ENCODE measurements around the gene DOK3. TPM values are rescaled to one million over a fixed set of nuclear protein-coding genes. Genes with fewer than 3 reads are reported as not detected.

Gene DOK3
- total and polyA plus RNA-seq, 2 of the 13 experiments (the other 11 are each of a cell fraction or from before 2014, with no cell fraction given): 1.4 to 1.5 TPM

DNA sequence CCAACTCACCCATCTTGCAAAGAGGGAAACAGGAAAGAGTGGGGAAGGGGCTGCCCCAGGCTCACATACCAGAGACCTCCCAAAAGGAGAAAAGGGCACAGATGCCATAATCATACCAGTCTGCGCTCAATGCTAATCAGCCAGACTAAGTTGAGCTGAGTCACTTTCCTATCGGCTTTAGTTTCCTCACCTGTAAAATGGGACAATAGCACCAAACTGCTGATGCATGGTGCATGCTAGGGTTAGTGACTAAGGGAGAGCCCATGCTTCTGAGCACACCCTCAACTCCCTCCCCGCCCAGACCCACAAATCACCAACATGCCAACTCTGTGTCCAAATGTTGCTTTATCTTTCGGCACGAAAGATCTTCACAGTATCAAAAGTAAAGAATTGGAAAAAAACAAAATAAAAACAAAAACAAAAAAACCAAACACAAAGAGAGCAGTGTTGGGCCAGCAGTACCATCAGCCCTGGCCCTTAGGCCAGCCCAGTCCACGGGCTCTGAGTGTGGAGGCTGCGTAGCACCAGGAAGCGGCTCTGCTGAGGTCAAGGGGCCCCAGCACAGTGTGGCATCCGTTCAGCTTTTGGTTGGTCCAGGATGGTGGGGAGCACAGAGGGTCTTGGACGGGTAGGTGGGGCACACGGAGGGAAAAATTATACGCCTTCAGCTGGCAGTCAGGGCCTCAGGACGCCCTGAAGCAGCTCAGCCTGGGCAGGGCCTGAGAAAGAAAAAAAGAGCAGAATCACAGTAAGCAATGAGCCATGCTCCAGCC, 10.0 kb upstream of the DOK3 start:
- TF ChIP-seq, protein P1, sequence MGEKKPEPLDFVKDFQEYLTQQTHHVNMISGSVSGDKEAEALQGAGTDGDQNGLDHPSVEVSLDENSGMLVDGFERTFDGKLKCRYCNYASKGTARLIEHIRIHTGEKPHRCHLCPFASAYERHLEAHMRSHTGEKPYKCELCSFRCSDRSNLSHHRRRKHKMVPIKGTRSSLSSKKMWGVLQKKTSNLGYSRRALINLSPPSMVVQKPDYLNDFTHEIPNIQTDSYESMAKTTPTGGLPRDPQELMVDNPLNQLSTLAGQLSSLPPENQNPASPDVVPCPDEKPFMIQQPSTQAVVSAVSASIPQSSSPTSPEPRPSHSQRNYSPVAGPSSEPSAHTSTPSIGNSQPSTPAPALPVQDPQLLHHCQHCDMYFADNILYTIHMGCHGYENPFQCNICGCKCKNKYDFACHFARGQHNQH (CRISPR knock-in tag; IDR thresholded peaks at IDR 0.05): no peak
- TF ChIP-seq BORCS8-MEF2B (CRISPR knock-in tag; IDR thresholded peaks at IDR 0.05) (no peak), SAFB2 (CRISPR knock-in tag; IDR thresholded peaks at IDR 0.05; ENCODE audit: borderline replicate concordance, low read depth) (no peak), ZNF629 (CRISPR knock-in tag; conservative IDR thresholded peaks at IDR 0.05) (peak; percentile 73), IRX3 (CRISPR knock-in tag; IDR thresholded peaks at IDR 0.05; ENCODE audit: borderline replicate concordance, low read depth) (no peak), FOSL2 (CRISPR knock-in tag; IDR thresholded peaks at IDR 0.05) (no peak), ZNF530 (CRISPR knock-in tag; IDR thresholded peaks at IDR 0.05; ENCODE audit: low read depth) (no peak), ZNF138 (CRISPR knock-in tag; IDR thresholded peaks at IDR 0.05; ENCODE audit: low read depth) (no peak), ZNF570 (CRISPR knock-in tag; IDR thresholded peaks at IDR 0.05; ENCODE audit: borderline replicate concordance) (no peak), ZNF790 (CRISPR knock-in tag; IDR thresholded peaks at IDR 0.05; ENCODE audit: borderline replicate concordance) (no peak), PAF1 (CRISPR knock-in tag; IDR thresholded peaks at IDR 0.05) (0 out of 2 replicates have a peak, but pooled peaks have one; percentile 44), ZNF773 (CRISPR knock-in tag; IDR thresholded peaks at IDR 0.05; ENCODE audit: borderline replicate concordance) (no peak), RBM22 (optimal IDR thresholded peaks at IDR 0.05; ENCODE audit: low read length) (peak; percentile 48)
- TF ChIP-seq, protein P2, sequence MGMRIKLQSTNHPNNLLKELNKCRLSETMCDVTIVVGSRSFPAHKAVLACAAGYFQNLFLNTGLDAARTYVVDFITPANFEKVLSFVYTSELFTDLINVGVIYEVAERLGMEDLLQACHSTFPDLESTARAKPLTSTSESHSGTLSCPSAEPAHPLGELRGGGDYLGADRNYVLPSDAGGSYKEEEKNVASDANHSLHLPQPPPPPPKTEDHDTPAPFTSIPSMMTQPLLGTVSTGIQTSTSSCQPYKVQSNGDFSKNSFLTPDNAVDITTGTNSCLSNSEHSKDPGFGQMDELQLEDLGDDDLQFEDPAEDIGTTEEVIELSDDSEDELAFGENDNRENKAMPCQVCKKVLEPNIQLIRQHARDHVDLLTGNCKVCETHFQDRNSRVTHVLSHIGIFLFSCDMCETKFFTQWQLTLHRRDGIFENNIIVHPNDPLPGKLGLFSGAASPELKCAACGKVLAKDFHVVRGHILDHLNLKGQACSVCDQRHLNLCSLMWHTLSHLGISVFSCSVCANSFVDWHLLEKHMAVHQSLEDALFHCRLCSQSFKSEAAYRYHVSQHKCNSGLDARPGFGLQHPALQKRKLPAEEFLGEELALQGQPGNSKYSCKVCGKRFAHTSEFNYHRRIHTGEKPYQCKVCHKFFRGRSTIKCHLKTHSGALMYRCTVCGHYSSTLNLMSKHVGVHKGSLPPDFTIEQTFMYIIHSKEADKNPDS (CRISPR knock-in tag; IDR thresholded peaks at IDR 0.05): no peak
- TF ChIP-seq, protein P3, sequence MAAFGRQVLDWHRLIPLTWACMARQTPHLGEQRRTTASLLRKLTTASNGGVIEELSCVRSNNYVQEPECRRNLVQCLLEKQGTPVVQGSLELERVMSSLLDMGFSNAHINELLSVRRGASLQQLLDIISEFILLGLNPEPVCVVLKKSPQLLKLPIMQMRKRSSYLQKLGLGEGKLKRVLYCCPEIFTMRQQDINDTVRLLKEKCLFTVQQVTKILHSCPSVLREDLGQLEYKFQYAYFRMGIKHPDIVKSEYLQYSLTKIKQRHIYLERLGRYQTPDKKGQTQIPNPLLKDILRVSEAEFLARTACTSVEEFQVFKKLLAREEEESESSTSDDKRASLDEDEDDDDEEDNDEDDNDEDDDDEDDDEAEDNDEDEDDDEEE (CRISPR knock-in tag; IDR thresholded peaks at IDR 0.05): no peak
- TF ChIP-seq, protein P4, sequence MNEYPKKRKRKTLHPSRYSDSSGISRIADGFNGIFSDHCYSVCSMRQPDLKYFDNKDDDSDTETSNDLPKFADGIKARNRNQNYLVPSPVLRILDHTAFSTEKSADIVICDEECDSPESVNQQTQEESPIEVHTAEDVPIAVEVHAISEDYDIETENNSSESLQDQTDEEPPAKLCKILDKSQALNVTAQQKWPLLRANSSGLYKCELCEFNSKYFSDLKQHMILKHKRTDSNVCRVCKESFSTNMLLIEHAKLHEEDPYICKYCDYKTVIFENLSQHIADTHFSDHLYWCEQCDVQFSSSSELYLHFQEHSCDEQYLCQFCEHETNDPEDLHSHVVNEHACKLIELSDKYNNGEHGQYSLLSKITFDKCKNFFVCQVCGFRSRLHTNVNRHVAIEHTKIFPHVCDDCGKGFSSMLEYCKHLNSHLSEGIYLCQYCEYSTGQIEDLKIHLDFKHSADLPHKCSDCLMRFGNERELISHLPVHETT (CRISPR knock-in tag; conservative IDR thresholded peaks at IDR 0.05): no peak
- TF ChIP-seq, protein P5, sequence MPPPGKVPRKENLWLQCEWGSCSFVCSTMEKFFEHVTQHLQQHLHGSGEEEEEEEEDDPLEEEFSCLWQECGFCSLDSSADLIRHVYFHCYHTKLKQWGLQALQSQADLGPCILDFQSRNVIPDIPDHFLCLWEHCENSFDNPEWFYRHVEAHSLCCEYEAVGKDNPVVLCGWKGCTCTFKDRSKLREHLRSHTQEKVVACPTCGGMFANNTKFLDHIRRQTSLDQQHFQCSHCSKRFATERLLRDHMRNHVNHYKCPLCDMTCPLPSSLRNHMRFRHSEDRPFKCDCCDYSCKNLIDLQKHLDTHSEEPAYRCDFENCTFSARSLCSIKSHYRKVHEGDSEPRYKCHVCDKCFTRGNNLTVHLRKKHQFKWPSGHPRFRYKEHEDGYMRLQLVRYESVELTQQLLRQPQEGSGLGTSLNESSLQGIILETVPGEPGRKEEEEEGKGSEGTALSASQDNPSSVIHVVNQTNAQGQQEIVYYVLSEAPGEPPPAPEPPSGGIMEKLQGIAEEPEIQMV (CRISPR knock-in tag; IDR thresholded peaks at IDR 0.05; ENCODE audit: low read depth): no peak
- Histone ChIP-seq H3K9ac (ENCODE audit: insufficient read depth, low read depth, low read length) (no peak overlapping the region), H2AFZ (ENCODE audit: low read length) (no peak overlapping the region), H3K9me3 (ENCODE audit: low read length) (no peaks in the 10 kb centered on the region), H3K27ac (ENCODE audit: extremely low read length, insufficient read depth, low read length) (no peak overlapping the region), H3K27me3 (ENCODE audit: control insufficient read depth in 1 of 2, insufficient read depth in 2 of 2, low read length in 2 of 2) (no peaks in the 10 kb centered on the region; a peak in 1 of 5 replicates), H3K79me2 (ENCODE audit: insufficient read depth, low read length) (peaks cover 15% of the 10 kb centered on the region), H4K20me1 (ENCODE audit: insufficient read depth, low read length) (no peaks in the 10 kb centered on the region; the same call in 1 of the 2 replicates), H3K4me3 (replicated peaks in 1 of 3; ENCODE audit: insufficient read depth in 1 of 3, low read depth in 2 of 3, low read length in 3 of 3) (no peak overlapping the region), H3K4me1 (ENCODE audit: insufficient read depth, low read length) (peaks cover 23% of the 10 kb centered on the region), H3K4me2 (ENCODE audit: low read depth, low read length) (no peak overlapping the region), H3K36me3 (replicated peaks in 1 of 2; ENCODE audit: control insufficient read depth in 1 of 2, insufficient read depth in 2 of 2, low read length in 2 of 2) (peaks cover 21 to 53% of the 10 kb centered on the region in 2 experiments)
- FAIRE-seq: no peak
- POLR2A ChIA-PET: no interaction called here
- in situ Hi-C loops (cut with HindIII; ENCODE audit: extremely low pct_ligation_motif_present, low pct_unique_long_range_greater_than_20kb) (no loop called here), intact Hi-C loops (cut with micrococcal nuclease; ENCODE audit: unreplicated experiment) (loop anchor here (5.0 kb wide), 1 partner anchor 33 kb away; the partner anchor contains the start of gene FAM193B)
- CTCF ChIA-PET (ENCODE audit: low intra/inter-chr PET ratio, low total read pairs): no interaction called here
- BruUV-seq (replicated peaks): no TSS peak
- no peak for ATAC-seq
- 85% methylated on average over 13 of the region's 13 CpGs for WGBS (ENCODE audit: low lambda C conversion rate)
- DNase-seq (ENCODE audit: low spot score): no peak
